ENCODE measurements around the gene RBMS3. TPM values are rescaled to one million over a fixed set of nuclear protein-coding genes. Genes with fewer than 3 reads are reported as not detected.

RBMS3 gene
- total and polyA plus RNA-seq, 2 of the 13 experiments (the other 11 are each of a cell fraction or from before 2014, with no cell fraction given) = not detected

- intact Hi-C loops (cut with micrococcal nuclease; ENCODE audit: unreplicated experiment) = no loop called here
- H3K27ac ChIP-seq (ENCODE audit: extremely low read length, insufficient read depth, low read length) = no peak overlapping the region
- H3K9ac ChIP-seq (ENCODE audit: insufficient read depth, low read depth, low read length) = no peak overlapping the region
- no peak for FAIRE-seq
- H3K27me3 ChIP-seq (ENCODE audit: control insufficient read depth in 1 of 2, insufficient read depth in 2 of 2, low read length in 2 of 2) = no peaks in the 10 kb centered on the region
- no peaks in the 10 kb centered on the region for H3K79me2 ChIP-seq (ENCODE audit: insufficient read depth, low read length)
- H3K4me3 ChIP-seq (replicated peaks in 1 of 3; ENCODE audit: insufficient read depth in 1 of 3, low read depth in 2 of 3, low read length in 3 of 3) = no peak overlapping the region
- H3K9me3 ChIP-seq (ENCODE audit: low read length) = no peaks in the 10 kb centered on the region
- TF ChIP-seq ZBTB7A (CRISPR knock-in tag; IDR thresholded peaks at IDR 0.05) (no peak), PITX1 (CRISPR knock-in tag; IDR thresholded peaks at IDR 0.05) (no peak), ZNF235 (CRISPR knock-in tag; IDR thresholded peaks at IDR 0.05; ENCODE audit: borderline replicate concordance) (no peak), ZHX1 (CRISPR knock-in tag; IDR thresholded peaks at IDR 0.05; ENCODE audit: low read depth) (no peak), ATF7-NPFF (CRISPR knock-in tag; IDR thresholded peaks at IDR 0.05; ENCODE audit: low read depth) (no peak), RAD21 (CRISPR knock-in tag; IDR thresholded peaks at IDR 0.05) (no peak), MED8 (CRISPR knock-in tag; IDR thresholded peaks at IDR 0.05; ENCODE audit: insufficient replicate concordance) (no peak), FOXO1 (CRISPR knock-in tag; IDR thresholded peaks at IDR 0.05) (no peak), STAT5B (CRISPR knock-in tag; IDR thresholded peaks at IDR 0.05) (no peak), SUZ12 (IDR thresholded peaks at IDR 0.05; ENCODE audit: low read depth, low read length) (no peak), SRF (IDR thresholded peaks at IDR 0.05; ENCODE audit: low read depth, low read length) (no peak), POLR2A (IDR thresholded peaks at IDR 0.05; ENCODE audit: insufficient read depth in 1 of 2, low read depth in 2 of 2, low read length in 2 of 2) (no peak), TFDP2 (CRISPR knock-in tag; IDR thresholded peaks at IDR 0.05) (no peak), PHF20 (CRISPR knock-in tag; IDR thresholded peaks at IDR 0.05) (no peak), GATAD2A (CRISPR knock-in tag; IDR thresholded peaks at IDR 0.05) (no peak), SNAPC2 (CRISPR knock-in tag; IDR thresholded peaks at IDR 0.05) (no peak), CBFB (CRISPR knock-in tag; IDR thresholded peaks at IDR 0.05) (no peak), BORCS8-MEF2B (CRISPR knock-in tag; IDR thresholded peaks at IDR 0.05) (no peak)
- no peak for DNase-seq (ENCODE audit: low spot score)
- no peak for ATAC-seq
- WGBS (ENCODE audit: low lambda C conversion rate) = 6% methylated on average over 1 of the region's 1 CpG
- in situ Hi-C loops (cut with HindIII; ENCODE audit: extremely low pct_ligation_motif_present, low pct_unique_long_range_greater_than_20kb) = loop anchor here (25.0 kb wide), 1 partner anchor 1130 kb away; no protein-coding TSS in a partner anchor
- no peaks in the 10 kb centered on the region for H3K4me1 ChIP-seq (ENCODE audit: insufficient read depth, low read length)
- ChIA-PET CTCF (ENCODE audit: low intra/inter-chr PET ratio, low total read pairs) (no interaction called here), POLR2A (no interaction called here)
- H3K4me2 ChIP-seq (ENCODE audit: low read depth, low read length) = no peak overlapping the region
- no peaks in the 10 kb centered on the region for H4K20me1 ChIP-seq (ENCODE audit: insufficient read depth, low read length)
- no peak overlapping the region for H2AFZ ChIP-seq (ENCODE audit: low read length)
- H3K36me3 ChIP-seq (replicated peaks in 1 of 2; ENCODE audit: control insufficient read depth in 1 of 2, insufficient read depth in 2 of 2, low read length in 2 of 2) = no peaks in the 10 kb centered on the region
- BruUV-seq (replicated peaks) = no TSS peak
These were observed 726.8 kb downstream of the RBMS3 start for GRCh38 chr3:30007668-30008067.
